PC-3 (cell line): ENCODE data around the gene STK16.

ENCODE experiments used
- CTCF ChIP-seq: fragments of 300-600 bp; sonication (generic); conservative IDR thresholded peaks from 2 replicates; pipeline ENCODE4 v1.5.1; 2017; ENCODE audit warnings: antibody characterized with exemption, low read depth, mild to moderate bottlenecking, low read length
- EZH2phosphoT487 ChIP-seq: fragments of 300-600 bp; sonication (generic); IDR thresholded peaks from 2 replicates; pipeline ENCODE4 v1.6.1; 2018; ENCODE audit warnings: mild to moderate bottlenecking, antibody characterized with exemption, low read length, borderline replicate concordance

- TF ChIP-seq EZH2phosphoT487 = no peak
- no peak for TF ChIP-seq CTCF
Observed at GRCh38 chr2:219245899-219246230, 586 bp downstream of the STK16 start.
